ENCODE results near the gene IGFBP5.

The IGFBP5 gene

GRCh38 chr2:216714376-216714775 lies 19.0 kb upstream of the IGFBP5 start:
- DNase-seq (ENCODE audit: low read depth in 2 of 2): no peak

GRCh38 chr2:216713691-216714336 lies 18.5 kb upstream of the IGFBP5 start:
- no peak for DNase-seq (ENCODE audit: low read depth in 2 of 2)

GRCh38 chr2:216711348-216711747 lies 16.0 kb upstream of the IGFBP5 start:
- no peak for DNase-seq (ENCODE audit: low read depth in 2 of 2)

GRCh38 chr2:216710551-216711301 lies 15.4 kb upstream of the IGFBP5 start:
- no peak for DNase-seq (ENCODE audit: low read depth in 2 of 2)

GRCh38 chr2:216702756-216703155 lies 7.4 kb upstream of the IGFBP5 start:
- DNase-seq (ENCODE audit: low read depth in 2 of 2): no peak

GRCh38 chr2:216701544-216701943 lies 6.2 kb upstream of the IGFBP5 start:
- no peak for DNase-seq (ENCODE audit: low read depth in 2 of 2)

GRCh38 chr2:216700781-216701180 lies 5.4 kb upstream of the IGFBP5 start:
- DNase-seq (ENCODE audit: low read depth in 2 of 2): no peak

- no peak for DNase-seq (ENCODE audit: low read depth in 2 of 2)
Measured at GRCh38 chr2:216700088-216700567, 4.8 kb upstream of the IGFBP5 start.

GRCh38 chr2:216698895-216699294 lies 3.5 kb upstream of the IGFBP5 start:
- DNase-seq (ENCODE audit: low read depth in 2 of 2): no peak

GRCh38 chr2:216698293-216698692 lies 2.9 kb upstream of the IGFBP5 start:
- no peak for DNase-seq (ENCODE audit: low read depth in 2 of 2)

- DNase-seq (ENCODE audit: low read depth in 2 of 2): no peak
Measured at GRCh38 chr2:216696751-216697560, 1.6 kb upstream of the IGFBP5 start.

- no peak for DNase-seq (ENCODE audit: low read depth in 2 of 2)
Measured at GRCh38 chr2:216696321-216696720, 972 bp upstream of the IGFBP5 start.

GRCh38 chr2:216694826-216695217 lies 527 bp downstream of the IGFBP5 start:
- DNase-seq (ENCODE audit: low read depth in 2 of 2): no peak

- peak in 1 of 2 donors; percentile 10 for DNase-seq (ENCODE audit: low read depth in 2 of 2)
Measured at GRCh38 chr2:216694082-216694825, 1.1 kb downstream of the IGFBP5 start.

- DNase-seq (ENCODE audit: low read depth in 2 of 2): no peak
Measured at GRCh38 chr2:216693414-216694080, 1.8 kb downstream of the IGFBP5 start.

GRCh38 chr2:216692636-216693413 lies 2.5 kb downstream of the IGFBP5 start:
- peak in 1 of 2 donors; percentile 55 for DNase-seq (ENCODE audit: low read depth in 2 of 2)

GRCh38 chr2:216690853-216691741 lies 4.3 kb downstream of the IGFBP5 start:
- DNase-seq (ENCODE audit: low read depth in 2 of 2): no peak

GRCh38 chr2:216690456-216690852 lies 4.9 kb downstream of the IGFBP5 start:
- DNase-seq (ENCODE audit: low read depth in 2 of 2): no peak

GRCh38 chr2:216689397-216689796 lies 6.0 kb downstream of the IGFBP5 start:
- DNase-seq (ENCODE audit: low read depth in 2 of 2): no peak
